ENCODE data around the gene RNU6-9. TPM values are rescaled to one million over a fixed set of nuclear protein-coding genes. Genes with fewer than 3 reads are reported as not detected.

RNU6-9 gene
- total and polyA plus RNA-seq, 2 donors, result not detected

Other genes with a start within 250 kb of the RNU6-9 start
- gene RNF126, start 230.3 kb upstream of the RNU6-9 start, total RNA-seq, result 16.1 TPM
- 38.2 TPM for gene RNF126, start 230.3 kb upstream of the RNU6-9 start, polyA plus RNA-seq
- 3.1 TPM for gene FSTL3, start 217.1 kb upstream of the RNU6-9 start, total RNA-seq
- gene FSTL3, start 217.1 kb upstream of the RNU6-9 start, polyA plus RNA-seq, result 12.5 TPM
- gene PRSS57, start 198.0 kb upstream of the RNU6-9 start, total RNA-seq, result 8.5 TPM
- gene PRSS57, start 198.0 kb upstream of the RNU6-9 start, polyA plus RNA-seq, result 1.1 TPM
- 2.2 TPM for gene PALM, start 184.5 kb upstream of the RNU6-9 start, total RNA-seq
- 11.7 TPM for gene PALM, start 184.5 kb upstream of the RNU6-9 start, polyA plus RNA-seq
- gene MISP, start 142.4 kb upstream of the RNU6-9 start, total RNA-seq, result 0.57 TPM
- gene MISP, start 142.4 kb upstream of the RNU6-9 start, polyA plus RNA-seq, result 2.4 TPM
- 75.1 TPM for gene PTBP1, start 96.0 kb upstream of the RNU6-9 start, total RNA-seq
- 129 TPM for gene PTBP1, start 96.0 kb upstream of the RNU6-9 start, polyA plus RNA-seq
- gene PLPPR3, start 71.5 kb upstream of the RNU6-9 start, total RNA-seq, result 0.19 TPM
- gene PLPPR3, start 71.5 kb upstream of the RNU6-9 start, polyA plus RNA-seq, result 0.16 TPM
- gene AZU1, start 65.6 kb upstream of the RNU6-9 start, total RNA-seq, result 6.1 TPM
- 5.7 TPM for gene AZU1, start 65.6 kb upstream of the RNU6-9 start, polyA plus RNA-seq
- 25.2 TPM for gene PRTN3, start 52.5 kb upstream of the RNU6-9 start, total RNA-seq
- 15.4 TPM for gene PRTN3, start 52.5 kb upstream of the RNU6-9 start, polyA plus RNA-seq
- 7.7 TPM for gene ELANE, start 41.2 kb upstream of the RNU6-9 start, total RNA-seq
- gene ELANE, start 41.2 kb upstream of the RNU6-9 start, polyA plus RNA-seq, result 11.2 TPM
- 6.3 TPM for gene CFD, start 33.8 kb upstream of the RNU6-9 start, total RNA-seq
- 40.0 TPM for gene CFD, start 33.8 kb upstream of the RNU6-9 start, polyA plus RNA-seq
- gene MED16, start 297 bp upstream of the RNU6-9 start, total RNA-seq, result 8.9 TPM
- 64.4 TPM for gene MED16, start 297 bp upstream of the RNU6-9 start, polyA plus RNA-seq
- 25.7 TPM for gene R3HDM4, start 19.7 kb downstream of the RNU6-9 start, total RNA-seq
- gene R3HDM4, start 19.7 kb downstream of the RNU6-9 start, polyA plus RNA-seq, result 102 TPM
- 0.24 TPM for gene KISS1R, start 23.8 kb downstream of the RNU6-9 start, total RNA-seq
- gene KISS1R, start 23.8 kb downstream of the RNU6-9 start, polyA plus RNA-seq, result 0.14 TPM
- gene ARID3A, start 32.6 kb downstream of the RNU6-9 start, total RNA-seq, result 8.8 TPM
- gene ARID3A, start 32.6 kb downstream of the RNU6-9 start, polyA plus RNA-seq, result 4.4 TPM
- 34.0 TPM for gene WDR18, start 90.9 kb downstream of the RNU6-9 start, total RNA-seq
- gene WDR18, start 90.9 kb downstream of the RNU6-9 start, polyA plus RNA-seq, result 56.0 TPM
- under 0.01 TPM for gene GRIN3B, start 106.9 kb downstream of the RNU6-9 start, total RNA-seq
- 0.09 TPM for gene GRIN3B, start 106.9 kb downstream of the RNU6-9 start, polyA plus RNA-seq
- 73.1 TPM for gene TMEM259, start 127.6 kb downstream of the RNU6-9 start, total RNA-seq
- gene TMEM259, start 127.6 kb downstream of the RNU6-9 start, polyA plus RNA-seq, result 359 TPM
- gene RNU6-2, start 128.0 kb downstream of the RNU6-9 start, total RNA-seq, result not detected
- not detected for gene RNU6-2, start 128.0 kb downstream of the RNU6-9 start, polyA plus RNA-seq
- 55.9 TPM for gene CNN2, start 133.1 kb downstream of the RNU6-9 start, total RNA-seq
- 127 TPM for gene CNN2, start 133.1 kb downstream of the RNU6-9 start, polyA plus RNA-seq
- 23.4 TPM for gene ABCA7, start 146.6 kb downstream of the RNU6-9 start, total RNA-seq
- 315 TPM for gene ABCA7, start 146.6 kb downstream of the RNU6-9 start, polyA plus RNA-seq
- 118 TPM for gene ARHGAP45, start 173.7 kb downstream of the RNU6-9 start, total RNA-seq
- 295 TPM for gene ARHGAP45, start 173.7 kb downstream of the RNU6-9 start, polyA plus RNA-seq
- gene POLR2E, start 201.9 kb downstream of the RNU6-9 start, total RNA-seq, result 79.0 TPM
- gene POLR2E, start 201.9 kb downstream of the RNU6-9 start, polyA plus RNA-seq, result 84.0 TPM
- 194 TPM for gene GPX4, start 210.5 kb downstream of the RNU6-9 start, total RNA-seq
- gene GPX4, start 210.5 kb downstream of the RNU6-9 start, polyA plus RNA-seq, result 546 TPM

Data from thymus (tissue), 2 donors.